Measurements from ENCODE around the gene EFCAB14.

GRCh38 chr1:46689897-46690296 lies 29.0 kb downstream of the EFCAB14 start:
- TF ChIP-seq SIN3A (IDR thresholded peaks at IDR 0.05; ENCODE audit: borderline replicate concordance, insufficient read depth, low read length) (no peak), POLR2AphosphoS5 (IDR thresholded peaks at IDR 0.05; ENCODE audit: low read depth, low read length) (no peak), TAF1 (IDR thresholded peaks at IDR 0.05; ENCODE audit: borderline replicate concordance, insufficient read depth, low read length) (no peak), REST (IDR thresholded peaks at IDR 0.05; ENCODE audit: insufficient read depth in 1 of 2, low read depth in 2 of 2, low read length in 2 of 2) (no peak), FOXP2 (optimal IDR thresholded peaks at IDR 0.05; ENCODE audit: borderline replicate concordance, extremely low read depth, extremely low read length, insufficient read depth) (no peak)

Measured in PFSK-1 (cell line).